CD4-positive, alpha-beta T cell treated with Interleukin-1 beta for 1 hour (primary cell): Measurements from ENCODE around the gene FAM83E.

Experiments
- DNase-seq, 2 donors: peaks; one replicate each; pipeline ENCODE4 v3.0.0-alpha.2; 2020 to 2022

FAM83E gene

DNA sequence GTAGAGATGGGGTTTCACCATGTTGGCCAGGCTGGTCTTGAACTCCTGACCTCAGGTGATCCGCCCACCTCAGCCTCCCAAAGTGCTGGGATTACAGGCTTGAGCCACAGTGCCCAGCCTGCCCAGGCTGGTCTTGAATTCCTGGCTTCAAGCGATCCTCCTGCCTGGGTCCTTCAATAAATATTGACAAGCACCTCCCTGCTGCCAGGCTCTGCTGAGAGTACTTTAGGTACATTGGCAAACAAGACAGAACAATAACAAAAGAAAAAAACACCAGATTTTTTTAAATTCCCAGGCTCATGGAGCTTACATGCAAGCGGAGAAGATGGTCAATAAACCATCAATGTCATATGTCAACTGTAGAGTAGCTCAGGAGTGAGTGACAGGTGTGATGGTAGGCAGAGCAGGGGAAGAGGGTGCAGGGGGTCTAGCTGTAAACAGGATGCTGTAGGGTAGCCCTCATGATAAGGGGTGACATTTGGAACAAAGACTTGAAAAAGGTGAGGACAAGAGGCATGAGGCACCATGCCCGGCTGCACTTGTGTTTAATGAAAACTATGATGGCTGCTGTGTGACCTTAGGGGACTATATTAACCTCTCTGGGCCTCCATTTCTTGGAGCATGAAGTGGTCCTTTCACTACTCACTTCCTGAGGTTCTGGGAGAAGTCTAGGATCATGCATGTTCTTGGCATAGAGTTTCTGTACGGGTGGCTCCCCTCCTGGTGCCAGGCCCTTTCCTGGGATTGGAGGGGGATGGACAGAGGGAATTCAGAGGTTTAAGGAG is 43.3 kb downstream of the FAM83E start:
- DNase-seq: no peak

DNA sequence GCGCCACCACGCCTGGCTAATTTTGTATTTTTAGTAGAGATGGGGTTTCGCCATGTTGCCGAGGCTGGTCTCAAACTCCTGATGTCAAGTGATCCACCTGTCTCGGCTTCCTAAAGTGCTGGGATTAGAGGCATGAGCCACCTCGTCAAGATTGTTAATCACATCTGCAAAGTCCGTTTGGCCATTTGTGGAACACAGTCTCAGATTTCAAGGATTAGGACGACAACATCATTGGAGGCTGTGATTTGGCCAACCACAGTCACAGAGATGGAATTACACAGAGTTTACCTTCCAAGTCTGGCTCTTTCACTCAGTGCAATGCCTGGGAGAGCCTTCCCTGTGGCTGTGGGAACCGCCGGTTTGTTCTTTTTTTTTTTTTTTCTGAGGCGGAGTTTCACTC is 45.1 kb downstream of the FAM83E start:
- DNase-seq: no peak

DNA sequence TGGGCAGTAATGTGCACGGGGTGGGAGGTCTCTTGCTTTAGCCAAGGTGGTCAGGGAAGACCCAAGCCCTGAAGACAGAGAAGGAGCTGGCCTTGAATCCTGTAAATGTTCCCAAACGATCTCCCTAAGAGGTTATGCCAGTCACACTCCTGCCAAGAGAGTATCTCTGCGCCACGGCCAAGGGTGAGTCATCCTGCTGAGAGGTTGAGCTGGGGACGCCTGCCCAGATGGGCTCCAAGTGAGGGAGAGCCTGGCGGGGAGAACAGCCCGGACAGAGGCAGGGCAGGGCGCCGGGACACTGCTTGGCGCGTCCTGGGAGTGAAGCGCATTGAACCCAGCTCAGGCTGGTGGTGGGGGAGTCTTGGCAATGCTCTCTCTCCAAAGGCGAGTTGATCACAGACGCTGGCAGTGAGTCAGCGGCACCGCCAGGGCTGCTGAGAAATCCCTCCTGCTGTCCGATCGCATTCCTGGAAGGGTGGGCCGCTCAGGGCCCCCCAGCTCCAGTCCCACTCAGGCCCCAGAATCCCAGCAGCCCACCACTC is 46.5 kb downstream of the FAM83E start:
- no peak for DNase-seq

DNA sequence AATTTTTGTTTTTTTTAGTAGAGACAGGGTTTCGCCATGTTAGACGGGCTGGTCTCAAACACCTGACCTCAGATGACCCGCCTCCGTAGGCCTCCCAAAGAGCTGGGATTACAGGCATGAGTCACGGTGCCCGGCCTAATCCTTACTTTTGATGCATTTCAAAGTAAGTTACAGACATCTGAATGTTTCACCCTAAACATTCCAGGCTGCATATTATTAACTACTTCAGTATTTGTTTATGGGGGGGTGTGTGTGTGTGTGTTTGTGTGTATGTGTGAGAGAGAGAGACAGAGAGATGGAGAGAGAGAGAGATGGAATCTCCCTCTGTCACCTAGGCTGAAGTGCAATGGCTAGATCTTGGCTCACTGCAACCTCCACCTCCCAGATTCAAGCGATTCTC is 49.8 kb downstream of the FAM83E start:
- no peak for DNase-seq
